Adrenal gland (tissue), 5 donors: ENCODE data around the gene TMPRSS3.

ENCODE experiments used
- POLR2A ChIP-seq, 2 donors: fragments of 450-650 bp; IDR thresholded peaks; one replicate each; pipeline ENCODE4 v1.6.1; 2017; ENCODE audit warnings: antibody characterized with exemption in 2 of 2, mild to moderate bottlenecking in 2 of 2, moderate library complexity in 1 of 2
- TF ChIP-seq, protein P1 (sequence below), 6 experiments: fragments of 450-650 bp in 4 of 6; fragments of 200-600 bp in 2 of 6; sonication (generic) in 1 of 6; IDR thresholded peaks; 1 replicate in 5 of 6; 2 replicates in 1 of 6; pipeline versions ENCODE4 v1.5.1 to v1.8.0; 2016 to 2021; ENCODE audit warnings: antibody characterized with exemption in 6 of 6, mild to moderate bottlenecking in 2 of 6, moderate library complexity in 1 of 6
- donor health status: DM: no; HTN: no; CAD: no.

DNA sequence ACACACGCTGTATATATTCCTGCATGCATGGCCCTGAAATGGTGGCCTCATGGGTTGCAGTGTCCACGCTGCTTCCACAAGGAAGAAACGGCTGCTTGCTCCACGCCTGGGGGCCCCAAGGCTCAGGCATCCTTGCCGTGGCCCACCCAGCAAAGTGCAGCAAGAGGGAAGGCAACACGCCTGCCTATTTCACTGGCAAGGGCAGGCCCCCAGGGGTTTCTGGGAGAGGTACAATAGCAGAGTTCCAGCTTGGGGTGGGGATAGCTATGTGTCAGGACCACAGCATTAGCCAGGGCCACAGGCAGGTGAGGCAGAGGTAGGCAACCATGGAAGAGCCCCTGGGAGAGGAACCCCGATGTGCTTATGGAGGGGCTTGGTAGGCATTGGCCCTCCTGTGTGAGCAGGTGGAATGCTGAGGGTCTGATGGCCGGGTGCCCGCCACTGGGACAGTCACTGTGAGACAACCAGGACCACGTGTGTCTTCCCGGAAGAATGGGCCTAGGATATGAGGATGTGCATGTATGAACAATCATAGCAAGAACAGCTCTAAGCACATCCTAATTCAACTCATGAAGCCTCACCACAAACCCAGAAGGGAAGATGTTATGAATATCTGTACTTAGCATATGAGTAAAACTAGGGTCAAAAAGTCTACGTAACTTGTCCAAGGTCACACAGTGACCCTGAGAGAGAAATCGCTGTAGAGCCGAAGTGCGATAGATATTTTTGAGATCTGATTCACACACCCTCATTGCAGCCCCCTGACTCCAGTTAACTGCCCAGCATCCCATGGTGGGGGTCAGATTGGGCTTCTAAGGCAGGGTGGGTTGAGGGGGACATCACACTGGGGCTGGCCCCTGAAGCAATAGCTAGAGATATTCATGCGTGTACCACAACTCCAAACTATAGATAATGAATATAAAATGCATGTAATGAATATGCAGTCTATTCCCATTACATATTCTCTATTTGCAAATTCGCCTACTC, 56.8 kb downstream of the TMPRSS3 start:
- TF ChIP-seq, protein P1, sequence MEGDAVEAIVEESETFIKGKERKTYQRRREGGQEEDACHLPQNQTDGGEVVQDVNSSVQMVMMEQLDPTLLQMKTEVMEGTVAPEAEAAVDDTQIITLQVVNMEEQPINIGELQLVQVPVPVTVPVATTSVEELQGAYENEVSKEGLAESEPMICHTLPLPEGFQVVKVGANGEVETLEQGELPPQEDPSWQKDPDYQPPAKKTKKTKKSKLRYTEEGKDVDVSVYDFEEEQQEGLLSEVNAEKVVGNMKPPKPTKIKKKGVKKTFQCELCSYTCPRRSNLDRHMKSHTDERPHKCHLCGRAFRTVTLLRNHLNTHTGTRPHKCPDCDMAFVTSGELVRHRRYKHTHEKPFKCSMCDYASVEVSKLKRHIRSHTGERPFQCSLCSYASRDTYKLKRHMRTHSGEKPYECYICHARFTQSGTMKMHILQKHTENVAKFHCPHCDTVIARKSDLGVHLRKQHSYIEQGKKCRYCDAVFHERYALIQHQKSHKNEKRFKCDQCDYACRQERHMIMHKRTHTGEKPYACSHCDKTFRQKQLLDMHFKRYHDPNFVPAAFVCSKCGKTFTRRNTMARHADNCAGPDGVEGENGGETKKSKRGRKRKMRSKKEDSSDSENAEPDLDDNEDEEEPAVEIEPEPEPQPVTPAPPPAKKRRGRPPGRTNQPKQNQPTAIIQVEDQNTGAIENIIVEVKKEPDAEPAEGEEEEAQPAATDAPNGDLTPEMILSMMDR (IDR thresholded peaks at IDR 0.05): no peak
- TF ChIP-seq POLR2A (IDR thresholded peaks at IDR 0.05): no peak
